GM12878 (cell line): ENCODE measurements around the gene KATNBL1. TPM values are rescaled to one million over a fixed set of nuclear protein-coding genes. Genes with fewer than 3 reads are reported as not detected.

Experiments
- ATAC-seq: fragments of 200-7000 bp; cut with Tn5 transposase; 3 replicates; pipeline ENCODE4 v1.9.1; 2020; ENCODE audit warnings: mild to moderate bottlenecking, moderate library complexity
- BruUV-seq: library from RNA; stranded (reverse); fragments of 400-500 nt; replicated peaks from 2 replicates; lab custom pipeline; 2021; lab: Mats Ljungman, UMichigan
- CTCF ChIA-PET: fragments of 300-600 bp; sonication (Branson Sonifier 250); formaldehyde crosslinking; extraction: SDS; loops from one replicate; lab custom pipeline; 2021; ENCODE audit warnings: inconsistent platforms; lab: Yijun Ruan, JAX
- POLR2A ChIA-PET: fragments of 350-600 bp; formaldehyde crosslinking; extraction: SDS; loops from one replicate; lab custom pipeline; 2021; ENCODE audit warnings: inconsistent platforms; lab: Charles Lee
- RAD21 ChIA-PET: fragments of 300-600 bp; sonication (Branson Sonifier 250); formaldehyde crosslinking; loops from one replicate; lab custom pipeline; 2023; ENCODE audit warnings: antibody characterized with exemption; ENCODE audit not compliant: unreplicated experiment; lab: Charles Lee
- SMC1A ChIA-PET: fragments of 300-600 bp; sonication (Branson Sonifier 250); formaldehyde crosslinking; loops from one replicate; lab custom pipeline; 2023; ENCODE audit not compliant: unreplicated experiment, uncharacterized antibody; lab: Charles Lee
- DNase-seq: peaks from one replicate; pipeline ENCODE4 v3.0.0-alpha.2; 2011; ENCODE audit warnings: low read depth, low spot score
- FAIRE-seq: peaks from 3 replicates; lab custom pipeline; 2011; peaks lifted over from hg19 to GRCh38; lab: Jason Lieb, UNC
- H2AFZ ChIP-seq: 2 replicates; pipeline ENCODE4 v1.6.0; 2011; ENCODE audit warnings: low read depth, low read length, control low read depth; ENCODE audit not compliant: control insufficient read depth
- H3K27ac ChIP-seq: 2 replicates; pipeline ENCODE4 v1.5.1; 2011; ENCODE audit warnings: control low read depth; ENCODE audit not compliant: control insufficient read depth, insufficient read depth
- H3K27me3 ChIP-seq, 2 experiments: replicated peaks in 1 of 2; 2 replicates each; pipeline versions ENCODE4 v1.6.0 to v1.6.1; 2011; ENCODE audit warnings: low read length in 1 of 2; ENCODE audit not compliant: control insufficient read depth in 2 of 2, insufficient read depth in 2 of 2
- H3K36me3 ChIP-seq, 2 experiments: 2 replicates each; pipeline ENCODE4 v1.5.1; 2011; ENCODE audit warnings: low read length in 1 of 2; ENCODE audit not compliant: control insufficient read depth in 2 of 2, insufficient read depth in 2 of 2
- H3K4me1 ChIP-seq: 2 replicates; pipeline ENCODE4 v1.6.1; 2011; ENCODE audit warnings: mild to moderate bottlenecking, low read length, moderate library complexity, mixed read lengths; ENCODE audit not compliant: control insufficient read depth, insufficient read depth
- H3K4me2 ChIP-seq: 2 replicates; pipeline ENCODE4 v1.6.0; 2011; ENCODE audit warnings: control low read depth; ENCODE audit not compliant: control insufficient read depth, insufficient read depth
- H3K4me3 ChIP-seq: fragments of 200-600 bp; sonication (generic); 2 replicates; pipeline ENCODE4 v1.5.1; 2016
- H3K79me2 ChIP-seq: 2 replicates; pipeline ENCODE4 v1.6.0; 2011; ENCODE audit warnings: low read length; ENCODE audit not compliant: control insufficient read depth, insufficient read depth
- H3K9ac ChIP-seq: 2 replicates; pipeline ENCODE4 v1.8.0; 2011; ENCODE audit warnings: low read length, control low read depth, mixed read lengths; ENCODE audit not compliant: control insufficient read depth, insufficient read depth
- H3K9me3 ChIP-seq: replicated peaks from 3 replicates; pipeline ENCODE4 v1.5.1; 2011; ENCODE audit warnings: mild to moderate bottlenecking, low read length; ENCODE audit not compliant: control insufficient read depth, insufficient read depth
- H4K20me1 ChIP-seq: 2 replicates; pipeline ENCODE4 v1.6.0; 2011; ENCODE audit not compliant: control insufficient read depth, insufficient read depth
- BMI1 ChIP-seq: fragments of 450-650 bp; IDR thresholded peaks from 2 replicates; pipeline ENCODE4 v1.6.1; 2016; ENCODE audit warnings: mild to moderate bottlenecking, moderate library complexity, borderline replicate concordance
- E2F4 ChIP-seq: IDR thresholded peaks from 2 replicates; pipeline ENCODE4 v1.6.1; 2012; ENCODE audit warnings: low read depth, low read length, improper control_type of control experiment
- FOS ChIP-seq: IDR thresholded peaks from 3 replicates; pipeline ENCODE4 v1.6.1; 2011; ENCODE audit warnings: borderline replicate concordance; ENCODE audit not compliant: insufficient read length; ENCODE audit errors: extremely low read depth
- HSF1 ChIP-seq: fragments of 150-350 bp; IDR thresholded peaks from 2 replicates; pipeline ENCODE4 v1.6.1; 2014; ENCODE audit warnings: mild to moderate bottlenecking, low read depth, low read length
- NR2F1 ChIP-seq: fragments of 450-650 bp; conservative IDR thresholded peaks from 2 replicates; pipeline ENCODE4 v1.6.1; 2017; ENCODE audit warnings: mild to moderate bottlenecking
- PAX5 ChIP-seq: IDR thresholded peaks from 2 replicates; pipeline ENCODE4 v1.6.1; 2011; ENCODE audit warnings: low read depth, low read length, borderline replicate concordance
- PML ChIP-seq: IDR thresholded peaks from 2 replicates; pipeline ENCODE4 v1.6.1; 2012; ENCODE audit warnings: low read length, inconsistent platforms
- RELA ChIP-seq: fragments of 450-650 bp; IDR thresholded peaks from 2 replicates; pipeline ENCODE4 v1.8.0; 2014; ENCODE audit warnings: borderline replicate concordance; ENCODE audit not compliant: partially characterized antibody
- SKIL ChIP-seq: fragments of 450-650 bp; IDR thresholded peaks from 2 replicates; pipeline ENCODE4 v1.6.1; 2017; ENCODE audit warnings: mild to moderate bottlenecking, low read depth, inconsistent platforms; ENCODE audit not compliant: poor library complexity, severe bottlenecking
- SMARCA5 ChIP-seq: fragments of 450-650 bp; IDR thresholded peaks from 2 replicates; pipeline ENCODE4 v1.6.1; 2017; ENCODE audit warnings: mild to moderate bottlenecking
- TCF7 ChIP-seq: IDR thresholded peaks from 2 replicates; pipeline ENCODE4 v1.6.1; 2014; ENCODE audit warnings: antibody characterized with exemption, borderline replicate concordance
- USF1 ChIP-seq: IDR thresholded peaks from 2 replicates; pipeline ENCODE4 v1.6.1; 2011; ENCODE audit warnings: borderline replicate concordance, low read depth, mild to moderate bottlenecking, moderate library complexity, mixed read lengths, low read length; ENCODE audit not compliant: insufficient read depth; ENCODE audit errors: extremely low read length
- ZNF274 ChIP-seq: IDR thresholded peaks from one replicate; pipeline ENCODE4 v1.8.0; 2011; ENCODE audit not compliant: insufficient read length, insufficient read depth
- WGBS: methylation state at CpG from one replicate; pipeline ENCODE4 v1.1.6; 2016; ENCODE audit warnings: low lambda C conversion rate; ENCODE audit not compliant: insufficient replicate concordance, insufficient coverage; ENCODE audit errors: missing lambda C conversion rate; 5-methylcytosine and 5-hydroxymethylcytosine counted together
- in situ Hi-C: fragments of 300-500 bp; cut with MboI; formaldehyde crosslinking; loops from 9 replicates; pipeline ENCODE4 v1.14.3; 2018; ENCODE audit warnings: mixed read lengths
- intact Hi-C: fragments of 100-400 bp; cut with micrococcal nuclease; formaldehyde crosslinking; loops from one replicate; pipeline ENCODE4 v1.14.2; 2022; ENCODE audit not compliant: unreplicated experiment
- polyA plus RNA-seq, 11 experiments: library from polyadenylated mRNA; depleted of rRNA in 4 of 11; unstranded in 6 of 11; stranded (reverse) in 5 of 11; fragments of >200 nt; fragmentation: Nextera tagmentation in 4 of 11; fragmentation: Illumina TruSeq in 1 of 11; extraction: Ambion mirVana in 4 of 11; extraction: Trizol in 1 of 11; gene quantifications; 1 replicate in 1 of 11; 2 replicates in 10 of 11; pipeline versions ENCODE4 v1.2.1 to v1.2.3, GENCODE V29; 2011 to 2016; ENCODE audit warnings: inconsistent platforms in 2 of 11, missing spikeins in 2 of 11, low read depth in 1 of 11
- total RNA-seq, 4 experiments: library from RNA; depleted of rRNA in 3 of 4; stranded (reverse); fragments of >200 nt in 3 of 4; fragmentation: Illumina TruSeq in 1 of 4; extraction: Trizol in 1 of 4; gene quantifications; 2 replicates each; pipeline versions ENCODE4 v1.2.1 to v1.2.3, GENCODE V29; 2013 to 2021

The KATNBL1 gene
- total and polyA plus RNA-seq, 10 of the 15 experiments (the other 5 are each of a cell fraction or from before 2014, with no cell fraction given) = 7.8 to 58.8 (median 30.1) TPM

- TF ChIP-seq USF1 = no peak
- TF ChIP-seq RELA = no peak
- TF ChIP-seq PAX5 = no peak
- no peak for TF ChIP-seq SMARCA5
- TF ChIP-seq HSF1 = no peak
These were observed 102.6 kb downstream of the KATNBL1 start (continued) for GRCh38 chr15:34107315-34107714.

- peaks cover 17% of the 10 kb centered on the region for H3K79me2 ChIP-seq
- ATAC-seq (no peak), FAIRE-seq (no peak), DNase-seq (no peak)
- SMC1A ChIA-PET = interaction anchor here (1.1 kb wide), 1 partner anchor 263 kb away, joined by 3 read pairs; no protein-coding TSS in a partner anchor
- BruUV-seq = no TSS peak
- no peak overlapping the region for H3K4me3 ChIP-seq
- H3K36me3 ChIP-seq = no peaks in the 10 kb centered on the region
- no peak overlapping the region for H3K9ac ChIP-seq
- WGBS = 100% methylated on average over 1 of the region's 1 CpG
- intact Hi-C loops = loop anchor here (5.0 to 10.0 kb wide), 2 partner anchors 271 to 478 kb away; partner anchors contain the start of gene GOLGA8B
- H3K4me2 ChIP-seq = no peak overlapping the region
- H4K20me1 ChIP-seq = no peaks in the 10 kb centered on the region
- no peak overlapping the region for H2AFZ ChIP-seq
- POLR2A ChIA-PET = interaction anchor here (0.7 kb wide), 1 partner anchor 13 kb away, joined by 3 read pairs; no protein-coding TSS in a partner anchor
- no peaks in the 10 kb centered on the region for H3K9me3 ChIP-seq
- RAD21 ChIA-PET = interaction anchor here (6.9 kb wide), 1 partner anchor 103 kb away, joined by 71 read pairs; the partner anchor contains the start of gene KATNBL1
- no peaks in the 10 kb centered on the region for H3K27me3 ChIP-seq
- CTCF ChIA-PET = interaction anchor here (6.8 kb wide), 1 partner anchor 104 kb away, joined by 136 read pairs; the partner anchor contains the start of gene KATNBL1
- in situ Hi-C loops = no loop called here
- H3K4me1 ChIP-seq = 0 out of 2 replicates have a peak, but pooled peaks cover 4% of the 10 kb centered on the region
- H3K27ac ChIP-seq = no peak overlapping the region
- TF ChIP-seq RELA (no peak), USF1 (no peak), PML (no peak), NR2F1 (no peak), HSF1 (no peak), BMI1 (no peak), TCF7 (no peak), SKIL (no peak), ZNF274 (no peak), E2F4 (no peak), FOS (no peak)
These were observed 103.5 kb downstream of the KATNBL1 start for GRCh38 chr15:34106423-34106822.
